ENCODE measurements around the gene GJA3.

The GJA3 gene

DNA sequence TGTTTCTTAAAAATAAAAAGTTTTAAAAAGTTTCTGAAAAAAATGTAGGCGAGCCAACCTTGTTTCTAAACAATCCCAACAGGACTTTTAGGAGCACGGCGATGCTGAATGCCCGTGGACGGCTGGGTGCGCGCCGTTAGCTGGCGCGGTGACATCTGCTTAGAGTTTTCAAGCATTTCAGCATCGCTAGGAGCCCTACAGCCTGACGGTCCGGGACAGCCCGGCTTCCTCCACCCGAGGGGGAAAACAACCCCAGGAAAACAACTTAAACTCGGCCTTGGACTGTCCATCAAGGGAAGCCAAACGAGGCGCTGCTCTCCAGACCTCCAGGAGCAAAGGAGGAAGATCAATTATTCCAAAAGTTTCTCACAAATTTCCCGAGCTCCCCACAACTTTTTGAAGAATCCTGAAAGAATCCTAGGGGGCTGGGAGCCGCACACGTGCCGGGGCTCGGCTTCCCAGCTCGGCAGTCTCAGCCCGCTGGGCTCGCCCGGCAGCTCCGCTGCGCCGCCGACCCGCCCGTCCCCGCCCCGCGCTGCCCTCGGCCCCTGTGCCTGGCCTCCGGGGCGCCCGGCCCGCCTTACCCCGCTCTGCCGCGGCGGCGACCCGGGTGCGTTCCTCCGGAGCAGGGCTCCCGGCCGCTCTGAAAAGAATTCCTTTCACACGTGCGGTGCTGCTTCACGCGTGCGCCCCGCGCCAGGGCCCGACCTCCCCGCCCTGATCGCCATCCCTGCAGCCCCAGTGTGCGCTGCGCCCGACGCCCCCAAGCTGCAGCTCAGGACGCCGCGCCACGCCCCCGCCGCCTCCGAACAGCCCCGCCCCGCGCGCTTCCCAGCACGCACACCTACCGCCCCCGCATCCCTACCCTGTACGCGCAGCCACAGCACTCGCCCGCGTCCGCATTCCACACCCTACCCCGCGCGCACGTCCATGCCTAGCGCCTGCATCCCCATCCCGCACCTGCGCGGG, at the start of gene GJA3:
Gene GJA3, minus strand, starts transcription at position 747 of the 969 bp plus-strand sequence. CDS start 17,764 bp downstream, outside the sequence.
- peak in 2 of 3 experiments; percentile 17 to 63 for DNase-seq (ENCODE audit: low read depth in 3 of 3)

DNA sequence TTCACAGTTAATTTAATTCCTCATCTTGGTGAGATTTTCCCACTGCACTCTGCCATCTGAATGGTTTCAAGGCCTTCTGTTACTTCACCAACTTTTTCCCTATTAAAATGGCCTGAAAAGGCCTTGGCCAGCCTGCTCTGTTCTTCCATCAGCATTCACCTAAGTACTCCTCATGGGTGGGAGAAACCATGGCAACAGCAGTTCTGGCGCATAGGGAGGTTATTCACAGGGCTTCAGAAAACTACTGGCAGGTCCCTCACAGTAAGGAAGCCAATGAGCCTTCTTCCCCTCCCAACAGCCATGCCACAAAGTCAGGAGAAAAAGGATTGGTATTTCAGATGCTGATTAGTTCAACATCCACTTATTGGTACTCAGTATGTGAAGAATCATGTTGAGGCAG, 49.1 kb upstream of the GJA3 start:
- no peak for DNase-seq (ENCODE audit: low read depth in 3 of 3)

GRCh38 chr13:20206698-20207235, 45.9 kb upstream of the GJA3 start:
- DNase-seq (ENCODE audit: low read depth in 3 of 3), result no peak

DNA sequence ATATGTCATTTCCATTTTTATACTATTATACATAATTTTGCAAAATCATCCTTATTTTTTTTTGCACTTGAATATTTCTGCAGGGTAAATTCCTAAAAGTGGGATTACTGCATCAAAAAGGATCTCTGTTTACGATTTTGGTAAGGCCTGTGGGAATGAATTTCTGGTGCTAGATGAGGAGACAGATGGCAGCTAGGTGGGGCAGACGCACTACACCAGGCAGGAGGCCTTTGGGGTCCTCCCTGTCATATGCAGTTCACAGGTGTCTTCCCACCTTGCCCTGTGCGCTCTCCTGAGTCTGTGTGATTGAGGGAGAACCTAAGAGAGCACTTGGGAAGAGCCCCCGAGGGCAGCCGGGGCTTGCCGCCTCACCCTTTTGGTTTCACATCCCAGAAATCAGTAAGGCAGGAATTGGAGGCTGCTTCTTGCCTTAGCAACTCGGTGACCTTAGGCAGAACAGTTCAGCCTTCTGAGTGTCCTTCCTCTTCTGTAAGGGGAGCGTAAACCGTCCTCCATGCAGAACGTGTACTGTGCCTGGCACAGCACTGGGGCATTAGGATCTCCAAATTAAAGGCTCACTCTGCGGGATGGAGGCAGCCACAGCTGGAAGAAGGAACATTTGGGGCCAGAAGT, 45.3 kb upstream of the GJA3 start:
- DNase-seq (ENCODE audit: low read depth in 3 of 3), result no peak

- DNase-seq (ENCODE audit: low read depth in 3 of 3), result no peak
Measured at GRCh38 chr13:20198781-20199180, 37.9 kb upstream of the GJA3 start.

DNA sequence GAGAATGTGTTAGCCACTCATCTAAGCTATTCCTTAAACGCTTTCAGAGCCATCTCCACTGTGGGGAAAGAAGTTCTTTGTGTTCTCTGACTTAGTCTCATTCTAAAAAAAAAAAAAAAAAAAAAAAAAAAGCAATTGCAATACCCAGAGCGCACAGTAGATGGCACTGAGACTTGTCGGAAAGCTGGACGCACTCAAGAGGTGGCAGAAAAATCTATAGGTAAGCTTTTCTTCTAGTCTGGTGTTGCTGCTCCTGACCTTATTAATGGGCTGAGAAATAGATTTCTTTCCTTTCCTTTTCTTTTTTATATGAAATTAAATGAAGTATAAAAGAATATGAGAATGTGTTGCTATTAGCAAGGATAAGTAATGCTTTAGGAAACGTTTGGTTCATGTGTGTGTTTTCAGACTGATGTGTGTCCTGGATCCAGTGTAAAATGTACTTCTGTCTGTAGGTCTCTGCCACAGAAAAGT, 36.5 kb upstream of the GJA3 start:
- DNase-seq (ENCODE audit: low read depth in 3 of 3), result no peak

DNA sequence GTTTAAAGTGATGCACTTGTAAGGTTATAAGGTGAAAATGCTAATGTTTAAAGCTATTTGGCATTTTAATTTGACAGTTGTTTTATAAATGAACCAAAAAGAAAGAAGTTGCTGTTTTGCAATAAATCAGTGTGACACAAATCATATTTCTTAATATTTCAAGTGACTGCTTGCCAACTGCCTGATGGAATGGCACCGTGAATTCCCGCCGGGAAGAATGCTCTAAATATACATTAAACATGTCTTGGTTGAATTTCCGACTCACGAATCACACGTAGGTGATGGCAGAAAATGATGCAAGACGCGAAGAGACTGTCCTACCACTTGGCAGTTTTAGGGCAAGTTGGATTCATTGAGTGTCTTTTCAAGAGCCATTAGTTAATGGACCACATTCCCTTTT, 34.9 kb upstream of the GJA3 start:
- no peak for DNase-seq (ENCODE audit: low read depth in 3 of 3)

GRCh38 chr13:20193907-20194631, 33.2 kb upstream of the GJA3 start:
- DNase-seq (ENCODE audit: low read depth in 3 of 3), result peak in 1 of 3 experiments; percentile 18

DNA sequence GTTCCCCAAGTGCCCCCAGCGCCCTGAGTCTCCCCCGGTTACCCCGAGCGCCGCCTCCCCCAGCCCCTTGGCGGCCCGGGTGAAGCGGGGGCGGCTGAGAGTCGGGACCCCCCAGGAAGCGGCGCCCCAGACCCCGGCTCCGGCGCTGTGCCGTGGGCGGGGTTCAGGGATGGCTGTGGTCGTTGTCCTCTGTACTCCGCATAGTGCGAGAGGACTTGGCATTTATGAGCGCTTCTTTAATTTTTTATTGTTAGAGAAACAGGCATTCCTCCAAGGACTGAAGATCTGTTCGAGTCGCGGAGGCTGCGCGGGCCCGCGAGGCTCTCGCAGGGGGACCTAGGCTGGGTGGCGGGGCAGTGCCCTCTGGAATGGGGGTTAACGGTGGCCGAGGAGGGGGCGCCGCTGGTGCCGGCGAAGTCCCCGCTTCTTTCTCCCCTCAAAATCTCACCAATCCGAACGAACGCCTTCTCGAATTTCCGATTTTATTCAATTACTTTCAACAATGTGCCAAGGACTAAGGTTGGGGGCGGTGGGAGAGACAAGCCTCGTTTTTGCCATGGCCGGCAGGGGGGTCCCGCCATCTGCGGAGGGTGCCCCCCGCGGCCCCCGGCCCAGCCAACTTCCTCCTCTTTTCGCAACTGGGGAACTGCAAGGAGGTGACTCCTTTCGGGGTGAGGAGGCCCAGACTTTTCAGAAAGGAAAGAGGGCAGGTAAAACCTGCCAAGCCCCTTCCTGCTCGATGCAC, 32.5 kb upstream of the GJA3 start:
- DNase-seq (ENCODE audit: low read depth in 3 of 3), result no peak

- peak in 1 of 3 experiments; percentile 12 for DNase-seq (ENCODE audit: low read depth in 3 of 3)
Measured at GRCh38 chr13:20192836-20193161, 31.9 kb upstream of the GJA3 start, which contains the start of gene GJB2. GJB2 (minus strand) TSS chr13:20192938; CDS start chr13:20189581, 3,357 bp downstream.

DNA sequence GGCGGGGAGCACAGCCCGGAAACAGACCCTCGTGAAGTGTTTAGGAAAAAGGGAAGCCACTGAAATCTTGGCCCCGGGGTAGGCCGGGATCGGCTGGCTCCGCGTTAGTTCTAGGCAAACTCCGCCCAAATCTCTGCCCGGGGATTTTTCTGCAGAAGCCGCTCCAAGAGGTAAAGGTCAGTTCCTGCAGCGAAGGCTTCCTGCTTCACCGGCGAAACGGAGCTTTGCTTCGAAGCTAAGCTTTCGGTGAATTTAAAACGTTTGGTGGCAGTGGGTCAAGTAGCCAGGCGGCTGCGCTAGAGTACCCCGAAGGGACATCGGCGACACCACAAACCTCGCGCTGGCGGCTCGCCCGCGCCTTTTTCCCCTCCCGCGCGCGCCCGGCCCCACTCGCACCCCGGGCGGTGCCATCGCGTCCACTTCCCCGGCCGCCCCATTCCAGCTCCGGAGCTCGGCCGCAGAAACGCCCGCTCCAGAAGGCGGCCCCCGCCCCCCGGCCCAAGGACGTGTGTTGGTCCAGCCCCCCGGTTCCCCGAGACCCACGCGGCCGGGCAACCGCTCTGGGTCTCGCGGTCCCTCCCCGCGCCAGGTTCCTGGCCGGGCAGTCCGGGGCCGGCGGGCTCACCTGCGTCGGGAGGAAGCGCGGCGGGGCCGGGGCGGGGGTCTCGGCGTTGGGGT, 31.4 kb upstream of the GJA3 start:
- DNase-seq (ENCODE audit: low read depth in 3 of 3), result peak in 1 of 3 experiments; percentile 9

GRCh38 chr13:20191311-20192157, 30.7 kb upstream of the GJA3 start:
- no peak for DNase-seq (ENCODE audit: low read depth in 3 of 3)

GRCh38 chr13:20190481-20191310, 29.8 kb upstream of the GJA3 start:
- no peak for DNase-seq (ENCODE audit: low read depth in 3 of 3)

DNA sequence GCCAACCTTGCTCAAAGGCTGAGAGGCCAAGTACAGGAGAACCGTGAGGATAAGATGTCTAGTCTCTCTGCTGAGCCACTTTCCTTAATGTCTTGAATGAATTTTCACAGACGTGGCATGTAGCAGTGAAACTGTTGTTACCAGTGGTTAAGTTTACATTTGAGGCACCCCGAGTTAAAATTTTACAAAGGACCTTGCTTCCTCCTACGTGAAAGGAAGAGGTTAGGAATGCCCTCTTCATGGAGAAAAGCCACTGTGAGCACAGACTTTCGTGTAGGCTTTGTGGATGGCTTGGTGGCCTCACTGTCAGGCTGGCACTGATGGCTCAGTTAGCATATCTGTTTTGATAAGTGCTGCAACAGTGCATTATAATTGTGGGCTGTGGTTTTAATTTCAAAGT, 29.2 kb upstream of the GJA3 start:
- DNase-seq (ENCODE audit: low read depth in 3 of 3), result no peak

DNA sequence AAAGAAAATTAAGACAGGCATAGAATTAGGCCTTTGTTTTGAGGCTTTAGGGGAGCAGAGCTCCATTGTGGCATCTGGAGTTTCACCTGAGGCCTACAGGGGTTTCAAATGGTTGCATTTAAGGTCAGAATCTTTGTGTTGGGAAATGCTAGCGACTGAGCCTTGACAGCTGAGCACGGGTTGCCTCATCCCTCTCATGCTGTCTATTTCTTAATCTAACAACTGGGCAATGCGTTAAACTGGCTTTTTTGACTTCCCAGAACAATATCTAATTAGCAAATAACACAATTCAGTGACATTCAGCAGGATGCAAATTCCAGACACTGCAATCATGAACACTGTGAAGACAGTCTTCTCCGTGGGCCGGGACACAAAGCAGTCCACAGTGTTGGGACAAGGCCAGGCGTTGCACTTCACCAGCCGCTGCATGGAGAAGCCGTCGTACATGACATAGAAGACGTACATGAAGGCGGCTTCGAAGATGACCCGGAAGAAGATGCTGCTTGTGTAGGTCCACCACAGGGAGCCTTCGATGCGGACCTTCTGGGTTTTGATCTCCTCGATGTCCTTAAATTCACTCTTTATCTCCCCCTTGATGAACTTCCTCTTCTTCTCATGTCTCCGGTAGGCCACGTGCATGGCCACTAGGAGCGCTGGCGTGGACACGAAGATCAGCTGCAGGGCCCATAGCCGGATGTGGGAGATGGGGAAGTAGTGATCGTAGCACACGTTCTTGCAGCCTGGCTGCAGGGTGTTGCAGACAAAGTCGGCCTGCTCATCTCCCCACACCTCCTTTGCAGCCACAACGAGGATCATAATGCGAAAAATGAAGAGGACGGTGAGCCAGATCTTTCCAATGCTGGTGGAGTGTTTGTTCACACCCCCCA, 28.1 kb upstream of the GJA3 start:
- DNase-seq (ENCODE audit: low read depth in 3 of 3), result no peak

GRCh38 chr13:20186771-20187170, 25.9 kb upstream of the GJA3 start:
- no peak for DNase-seq (ENCODE audit: low read depth in 3 of 3)

- no peak for DNase-seq (ENCODE audit: low read depth in 3 of 3)
Measured at GRCh38 chr13:20185366-20186056, 24.7 kb upstream of the GJA3 start.

Measured in stimulated activated CD4-positive, alpha-beta T cell treated with anti-CD3 and anti-CD28 coated beads, TNF-alpha, amount 100 ng/mL, for 24 hours (primary cell).